Activated naive CD8-positive, alpha-beta T cell treated with anti-CD3 and anti-CD28 coated beads for 36 hours (primary cell): ENCODE results near the gene ARHGAP9. TPM values are rescaled to one million over a fixed set of nuclear protein-coding genes. Genes with fewer than 3 reads are reported as not detected.

Experiments used
- DNase-seq: peaks from one replicate; pipeline ENCODE4 v3.0.0; 2021
- H3K27ac Mint-ChIP-seq: one replicate; pipeline ENCODE4 v1.8.0; 2022; ENCODE audit warnings: mild to moderate bottlenecking, moderate library complexity, mixed read lengths
- H3K27me3 Mint-ChIP-seq: one replicate; pipeline ENCODE4 v1.8.0; 2022; ENCODE audit warnings: mild to moderate bottlenecking, mixed read lengths
- H3K36me3 Mint-ChIP-seq: one replicate; pipeline ENCODE4 v1.8.0; 2021; ENCODE audit warnings: mild to moderate bottlenecking, mixed read lengths
- H3K4me1 Mint-ChIP-seq: one replicate; pipeline ENCODE4 v1.8.0; 2021; ENCODE audit warnings: mixed read lengths
- H3K4me3 Mint-ChIP-seq: one replicate; pipeline ENCODE4 v1.8.0; 2022; ENCODE audit warnings: mild to moderate bottlenecking, moderate library complexity, mixed read lengths
- H3K9me3 Mint-ChIP-seq: one replicate; pipeline ENCODE4 v1.8.0; 2022; ENCODE audit warnings: mixed read lengths
- total RNA-seq, 2 experiments: library from RNA; stranded (reverse); gene quantifications; one replicate each; pipeline ENCODE4 v1.2.3, GENCODE V29; 2021

The ARHGAP9 gene
- total RNA-seq = 100 to 1,000 TPM; 154 to 162 TPM

- H3K4me3 Mint-ChIP-seq = peak within 1 kb of the TSS; percentile 90
- H3K9me3 Mint-ChIP-seq = peaks cover 2% of the 10 kb centered on the region
- DNase-seq = peak; percentile 60
- peaks cover 53% of the 10 kb centered on the region for H3K4me1 Mint-ChIP-seq
- no peaks in the 10 kb centered on the region for H3K27me3 Mint-ChIP-seq
- peaks cover 39% of the 10 kb centered on the region for H3K36me3 Mint-ChIP-seq
- H3K27ac Mint-ChIP-seq = peak within 1 kb of the TSS; percentile 100
Observed at GRCh38 chr12:57479376-57480115, at the start of gene ARHGAP9. Gene ARHGAP9 (minus strand): TSS chr12:57479866. CDS start chr12:57479406, 460 bp downstream.

- H3K4me1 Mint-ChIP-seq = peaks cover 18% of the 10 kb centered on the region
- no peak overlapping the region for H3K4me3 Mint-ChIP-seq
- peaks cover 19% of the 10 kb centered on the region for H3K36me3 Mint-ChIP-seq
- no peak for DNase-seq
- H3K27ac Mint-ChIP-seq = no peak overlapping the region
- H3K9me3 Mint-ChIP-seq = no peaks in the 10 kb centered on the region
- no peaks in the 10 kb centered on the region for H3K27me3 Mint-ChIP-seq
Observed at GRCh38 chr12:57528831-57529555, 49.3 kb upstream of the ARHGAP9 start.

GRCh38 chr12:57528176-57528575 is 48.5 kb upstream of the ARHGAP9 start:
- Mint-ChIP-seq H3K9me3 (no peaks in the 10 kb centered on the region), H3K4me1 (peaks cover 26% of the 10 kb centered on the region), H3K27me3 (no peaks in the 10 kb centered on the region), H3K36me3 (peaks cover 16% of the 10 kb centered on the region), H3K27ac (no peak overlapping the region), H3K4me3 (no peak overlapping the region)
- no peak for DNase-seq

- Mint-ChIP-seq H3K27ac (peak overlapping the region; percentile 54), H3K9me3 (no peaks in the 10 kb centered on the region), H3K4me1 (peaks cover 29% of the 10 kb centered on the region), H3K4me3 (no peak overlapping the region), H3K36me3 (peaks cover 16% of the 10 kb centered on the region), H3K27me3 (peaks cover 1% of the 10 kb centered on the region)
- no peak for DNase-seq
Observed at GRCh38 chr12:57527184-57527583, 47.5 kb upstream of the ARHGAP9 start.

- peaks cover 4% of the 10 kb centered on the region for H3K27me3 Mint-ChIP-seq
- no peak for DNase-seq
- H3K27ac Mint-ChIP-seq = peak overlapping the region; percentile 54
- H3K4me3 Mint-ChIP-seq = no peak overlapping the region
- peaks cover 16% of the 10 kb centered on the region for H3K36me3 Mint-ChIP-seq
- H3K4me1 Mint-ChIP-seq = peaks cover 35% of the 10 kb centered on the region
- H3K9me3 Mint-ChIP-seq = no peaks in the 10 kb centered on the region
Observed at GRCh38 chr12:57526477-57527126, 46.9 kb upstream of the ARHGAP9 start.

GRCh38 chr12:57525615-57526383 is 46.1 kb upstream of the ARHGAP9 start:
- no peaks in the 10 kb centered on the region for H3K9me3 Mint-ChIP-seq
- peaks cover 4% of the 10 kb centered on the region for H3K27me3 Mint-ChIP-seq
- peaks cover 15% of the 10 kb centered on the region for H3K36me3 Mint-ChIP-seq
- peaks cover 43% of the 10 kb centered on the region for H3K4me1 Mint-ChIP-seq
- H3K27ac Mint-ChIP-seq = peak overlapping the region; percentile 70
- H3K4me3 Mint-ChIP-seq = no peak overlapping the region
- no peak for DNase-seq

- Mint-ChIP-seq H3K27me3 (peaks cover 4% of the 10 kb centered on the region), H3K4me3 (peak overlapping the region; percentile 94), H3K9me3 (no peaks in the 10 kb centered on the region), H3K4me1 (peaks cover 43% of the 10 kb centered on the region), H3K27ac (peak overlapping the region; percentile 70), H3K36me3 (peaks cover 18% of the 10 kb centered on the region)
- no peak for DNase-seq
Observed at GRCh38 chr12:57524814-57525614, 45.3 kb upstream of the ARHGAP9 start.

GRCh38 chr12:57523706-57524614 is 44.3 kb upstream of the ARHGAP9 start:
- Mint-ChIP-seq H3K36me3 (peaks cover 28% of the 10 kb centered on the region), H3K9me3 (no peaks in the 10 kb centered on the region), H3K4me3 (peak overlapping the region; percentile 94), H3K27ac (peak overlapping the region; percentile 92), H3K27me3 (peaks cover 4% of the 10 kb centered on the region), H3K4me1 (peaks cover 48% of the 10 kb centered on the region)
- DNase-seq = peak; percentile 25

GRCh38 chr12:57522887-57523705 is 43.4 kb upstream of the ARHGAP9 start:
- peak overlapping the region; percentile 92 for H3K27ac Mint-ChIP-seq
- no peak for DNase-seq
- H3K27me3 Mint-ChIP-seq = peaks cover 4% of the 10 kb centered on the region
- H3K4me1 Mint-ChIP-seq = peaks cover 55% of the 10 kb centered on the region
- peaks cover 34% of the 10 kb centered on the region for H3K36me3 Mint-ChIP-seq
- peak overlapping the region; percentile 94 for H3K4me3 Mint-ChIP-seq
- H3K9me3 Mint-ChIP-seq = no peaks in the 10 kb centered on the region

- H3K4me1 Mint-ChIP-seq = peaks cover 63% of the 10 kb centered on the region
- peaks cover 4% of the 10 kb centered on the region for H3K27me3 Mint-ChIP-seq
- no peaks in the 10 kb centered on the region for H3K9me3 Mint-ChIP-seq
- DNase-seq = peak; percentile 94
- H3K36me3 Mint-ChIP-seq = peaks cover 41% of the 10 kb centered on the region
- peak within 1 kb of the TSS; percentile 94 for H3K4me3 Mint-ChIP-seq
- peak within 1 kb of the TSS; percentile 99 for H3K27ac Mint-ChIP-seq
Observed at GRCh38 chr12:57522011-57522886, 42.6 kb upstream of the ARHGAP9 start, which contains the start of gene MBD6. Gene MBD6 (plus strand): TSS chr12:57522824. CDS start chr12:57524304, 1,480 bp downstream.

- Mint-ChIP-seq H3K36me3 (peaks cover 43% of the 10 kb centered on the region), H3K27me3 (peaks cover 4% of the 10 kb centered on the region), H3K4me3 (peak overlapping the region; percentile 85), H3K9me3 (no peaks in the 10 kb centered on the region), H3K27ac (peak overlapping the region; percentile 99), H3K4me1 (peaks cover 61% of the 10 kb centered on the region)
- DNase-seq = peak; percentile 20
Observed at GRCh38 chr12:57521525-57522010, 41.9 kb upstream of the ARHGAP9 start.
